Measurements from ENCODE around the gene AKR7A2.

GRCh38 chr1:19313636-19313959 is 1.7 kb upstream of the AKR7A2 start:
- TF ChIP-seq CTCF (IDR thresholded peaks at IDR 0.05) (no peak), POLR2A (IDR thresholded peaks at IDR 0.05) (no peak)

Measured in thyroid gland (tissue), 4 donors.